HCT116 (cell line): ENCODE results near the gene ZNF367. TPM values are rescaled to one million over a fixed set of nuclear protein-coding genes. Genes with fewer than 3 reads are reported as not detected.

Experiments
- ATAC-seq: fragments of 200-7000 bp; cut with Tn5 transposase; 2 replicates; pipeline ENCODE4 v1.9.1; 2020; ENCODE audit warnings: mild to moderate bottlenecking, moderate library complexity
- BruUV-seq: library from RNA; stranded (reverse); fragments of 400-500 nt; replicated peaks from 2 replicates; lab custom pipeline; 2021; lab: Mats Ljungman, UMichigan
- CTCF ChIA-PET: fragments of 300-600 bp; sonication (Branson Sonifier 250); formaldehyde crosslinking; loops from one replicate; lab custom pipeline; 2021; ENCODE audit warnings: antibody characterized with exemption; lab: Charles Lee
- POLR2A ChIA-PET: fragments of 300-600, 350-600 bp; sonication (Branson Sonifier 250); formaldehyde crosslinking; loops from one replicate; lab custom pipeline; 2021; ENCODE audit warnings: antibody characterized with exemption; lab: Charles Lee
- RAD21 ChIA-PET, 2 experiments: fragments of 300-600 bp; sonication (Branson Sonifier 250); formaldehyde crosslinking; loops; one replicate each; lab custom pipeline; 2023; ENCODE audit warnings: low total read pairs in 2 of 2; ENCODE audit not compliant: uncharacterized antibody in 2 of 2, unreplicated experiment in 2 of 2, low non-redundant PET in 1 of 2; lab: Charles Lee
- DNase-seq: peaks from one replicate; pipeline ENCODE4 v3.0.0-alpha.2; 2010; ENCODE audit warnings: low read depth, low spot score
- H2AFZ ChIP-seq: fragments of 200-600 bp; shearing (Covaris generic), sonication (generic); 2 replicates; pipeline ENCODE4 v1.6.1; 2017; ENCODE audit warnings: low read depth, mixed run types, mixed read lengths, antibody characterized with exemption, low read length; ENCODE audit not compliant: poor library complexity, severe bottlenecking
- H3K27ac ChIP-seq: 2 replicates; pipeline ENCODE4 v1.5.1; 2012; ENCODE audit warnings: low read depth, low read length
- H3K27me3 ChIP-seq: fragments of 200-600 bp; sonication (generic); 2 replicates; pipeline ENCODE4 v1.6.1; 2016; ENCODE audit warnings: mixed run types, low read length, mixed read lengths; ENCODE audit not compliant: insufficient read depth
- H3K36me3 ChIP-seq, 2 experiments: fragments of 200-500 bp in 1 of 2; fragments of 200-600 bp in 1 of 2; sonication (Bioruptor generic) in 1 of 2; sonication (generic) in 1 of 2; 2 replicates each; pipeline versions ENCODE4 v1.5.1 to v1.6.1; 2014 to 2016; ENCODE audit warnings: low read length in 2 of 2, inconsistent platforms in 1 of 2, mixed read lengths in 1 of 2, mixed run types in 1 of 2; ENCODE audit not compliant: insufficient read depth in 2 of 2, control insufficient read depth in 1 of 2
- H3K4me1 ChIP-seq, 2 experiments: fragments of 200-600 bp in 1 of 2; sonication (generic) in 1 of 2; 2 replicates each; pipeline versions ENCODE4 v1.5.1 to v1.6.1; 2012 to 2017; ENCODE audit warnings: low read length in 2 of 2, inconsistent platforms in 1 of 2, mild to moderate bottlenecking in 1 of 2, mixed read lengths in 1 of 2, mixed run types in 1 of 2, moderate library complexity in 1 of 2; ENCODE audit not compliant: insufficient read depth in 2 of 2, control insufficient read depth in 1 of 2
- H3K4me2 ChIP-seq: fragments of 200-600 bp; sonication (generic); 2 replicates; pipeline ENCODE4 v1.6.1; 2017; ENCODE audit warnings: mixed run types, low read length, mixed read lengths
- H3K4me3 ChIP-seq, 2 experiments: fragments of 200-600 bp in 1 of 2; sonication (generic) in 1 of 2; replicated peaks in 1 of 2; 2 replicates each; pipeline ENCODE4 v1.5.1; 2011 to 2016; ENCODE audit warnings: low read length in 2 of 2, control low read depth in 1 of 2, low read depth in 1 of 2, mild to moderate bottlenecking in 1 of 2, mixed read lengths in 1 of 2, mixed run types in 1 of 2
- H3K79me2 ChIP-seq: fragments of 200-600 bp; sonication (generic); 2 replicates; pipeline ENCODE4 v1.6.1; 2017; ENCODE audit warnings: mild to moderate bottlenecking, mixed run types, low read length, moderate library complexity, mixed read lengths; ENCODE audit not compliant: insufficient read depth
- H3K9ac ChIP-seq: fragments of 200-600 bp; sonication (generic); 2 replicates; pipeline ENCODE4 v1.6.1; 2016; ENCODE audit warnings: low read length, mixed read lengths
- H3K9me2 ChIP-seq: fragments of 200-600 bp; sonication (generic), shearing (Covaris generic); 2 replicates; pipeline ENCODE4 v1.6.1; 2017; ENCODE audit warnings: mixed run types, mild to moderate bottlenecking, moderate library complexity; ENCODE audit not compliant: insufficient read depth
- H3K9me3 ChIP-seq, 2 experiments: fragments of 200-500 bp in 1 of 2; fragments of 200-600 bp in 1 of 2; sonication (Bioruptor generic) in 1 of 2; sonication (generic) in 1 of 2; 2 replicates each; pipeline ENCODE4 v1.6.1; 2014 to 2017; ENCODE audit warnings: low read length in 2 of 2, mixed read lengths in 2 of 2, inconsistent platforms in 1 of 2, low read depth in 1 of 2, mild to moderate bottlenecking in 1 of 2, mixed run types in 1 of 2, moderate library complexity in 1 of 2; ENCODE audit not compliant: control insufficient read depth in 1 of 2, insufficient read depth in 1 of 2
- H4K20me1 ChIP-seq: fragments of 200-600 bp; sonication (generic), shearing (Covaris generic); 2 replicates; pipeline ENCODE4 v1.6.1; 2017; ENCODE audit warnings: mixed run types, mild to moderate bottlenecking, moderate library complexity; ENCODE audit not compliant: insufficient read depth
- CBX3 ChIP-seq: IDR thresholded peaks from 2 replicates; pipeline ENCODE4 v1.6.1; 2012; ENCODE audit warnings: low read depth
- CEBPB ChIP-seq: IDR thresholded peaks from 2 replicates; pipeline ENCODE4 v1.6.1; 2012; ENCODE audit warnings: low read depth
- EGR1 ChIP-seq: IDR thresholded peaks from 2 replicates; pipeline ENCODE4 v1.6.1; 2012; ENCODE audit warnings: low read depth
- ELF1 ChIP-seq: IDR thresholded peaks from 2 replicates; pipeline ENCODE4 v1.6.1; 2012; ENCODE audit warnings: low read depth, borderline replicate concordance
- EZH2phosphoT487 ChIP-seq: fragments of 200-600 bp; IDR thresholded peaks from 2 replicates; pipeline ENCODE4 v1.6.1; 2018; ENCODE audit warnings: antibody characterized with exemption, borderline replicate concordance
- FOSL1 ChIP-seq: IDR thresholded peaks from 2 replicates; pipeline ENCODE4 v1.6.1; 2012; ENCODE audit warnings: low read depth
- POLR2A ChIP-seq: IDR thresholded peaks from 2 replicates; pipeline ENCODE4 v1.7.0; 2011; ENCODE audit warnings: borderline replicate concordance; ENCODE audit not compliant: insufficient read depth, insufficient read length; ENCODE audit errors: extremely low read depth
- POLR2AphosphoS5 ChIP-seq: IDR thresholded peaks from 2 replicates; pipeline ENCODE4 v1.6.1; 2011; ENCODE audit warnings: mild to moderate bottlenecking, low read depth, low read length, moderate library complexity
- RAD21 ChIP-seq: IDR thresholded peaks from 2 replicates; pipeline ENCODE4 v1.6.1; 2012; ENCODE audit warnings: low read depth, mild to moderate bottlenecking
- SIN3A ChIP-seq: IDR thresholded peaks from 2 replicates; pipeline ENCODE4 v1.6.1; 2012; ENCODE audit warnings: low read depth
- SP1 ChIP-seq: IDR thresholded peaks from 2 replicates; pipeline ENCODE4 v1.6.1; 2012; ENCODE audit warnings: low read depth
- TCF7L2 ChIP-seq: IDR thresholded peaks from 2 replicates; pipeline ENCODE4 v1.7.0; 2011; ENCODE audit warnings: borderline replicate concordance, inconsistent platforms; ENCODE audit not compliant: insufficient read depth, insufficient read length; ENCODE audit errors: extremely low read depth
- YY1 ChIP-seq: IDR thresholded peaks from 2 replicates; pipeline ENCODE4 v1.6.1; 2011; ENCODE audit warnings: low read length, low read depth, moderate library complexity, mild to moderate bottlenecking; ENCODE audit not compliant: insufficient replicate concordance; ENCODE audit errors: extremely low read depth
- ZFX ChIP-seq: fragments of 450-650 bp; IDR thresholded peaks from 2 replicates; pipeline ENCODE4 v1.6.1; 2017
- intact Hi-C: fragments of 100-400 bp; cut with micrococcal nuclease; formaldehyde crosslinking; loops from 2 replicates; pipeline ENCODE4 v1.10.0; 2022
- total RNA-seq: library from RNA; stranded (reverse); gene quantifications from one replicate; pipeline ENCODE4 v1.2.1, GENCODE V29; 2021; ENCODE audit not compliant: unreplicated experiment
- TF ChIP-seq, protein P1 (sequence below): IDR thresholded peaks from 2 replicates; pipeline ENCODE4 v1.6.1; 2012; ENCODE audit warnings: low read depth
- TF ChIP-seq, protein P2 (sequence below), 3 experiments: fragments of 200-600 bp in 1 of 3; sonication (generic) in 1 of 3; IDR thresholded peaks in 2 of 3; conservative IDR thresholded peaks in 1 of 3; 2 replicates each; pipeline ENCODE4 v1.5.1; 2012 to 2017; ENCODE audit warnings: low read depth in 2 of 3, low read length in 2 of 3, antibody characterized with exemption in 1 of 3, borderline replicate concordance in 1 of 3, control low read depth in 1 of 3, mild to moderate bottlenecking in 1 of 3, mixed read lengths in 1 of 3, mixed run types in 1 of 3, moderate library complexity in 1 of 3; ENCODE audit not compliant: insufficient read depth in 1 of 3
- TF ChIP-seq, protein P3 (sequence below): IDR thresholded peaks from 2 replicates; pipeline ENCODE4 v1.6.1; 2012

The ZNF367 gene
- total RNA-seq, 1 experiment from 2014 or later: 18.1 TPM

DNA sequence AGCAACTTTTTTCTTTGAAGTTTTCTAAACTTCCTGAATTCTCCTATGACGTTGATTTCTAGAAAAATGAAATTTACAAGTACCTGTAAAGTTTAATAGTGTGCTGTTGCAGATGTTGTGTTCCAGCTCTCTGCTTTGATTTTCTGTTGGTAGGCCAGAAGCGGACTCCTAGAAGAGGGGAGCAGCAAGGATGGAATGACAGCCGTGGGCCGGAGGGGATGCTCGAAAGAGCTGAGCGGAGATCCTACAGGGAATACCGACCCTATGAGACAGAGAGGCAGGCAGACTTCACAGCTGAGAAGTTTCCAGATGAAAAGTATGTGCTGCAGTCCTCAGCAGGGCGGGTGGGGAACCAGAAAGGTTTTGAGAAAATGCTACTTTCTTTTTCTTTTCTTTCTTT, 40.1 kb upstream of the ZNF367 start:
- no peaks in the 10 kb centered on the region for H3K9me3 ChIP-seq
- POLR2A ChIA-PET: no interaction called here
- ATAC-seq (no peak), DNase-seq (no peak)
- no TSS peak for BruUV-seq
- peaks cover 0 to 6% of the 10 kb centered on the region in 2 experiments; a peak in 1 of 4 replicates for H3K4me1 ChIP-seq
- intact Hi-C loops: no loop called here
- RAD21 ChIA-PET: no interaction called here
- H3K4me3 ChIP-seq: no peak overlapping the region
- no peak overlapping the region for H3K9ac ChIP-seq
- peaks cover 15% of the 10 kb centered on the region; the same call in 1 of the 2 replicates for H3K79me2 ChIP-seq
- TF ChIP-seq SIN3A: no peak
- TF ChIP-seq CBX3: no peak
- no peak for TF ChIP-seq EZH2phosphoT487
- no peak for TF ChIP-seq ELF1
- TF ChIP-seq EGR1: no peak
- no peak for TF ChIP-seq POLR2A
- TF ChIP-seq, protein P1, sequence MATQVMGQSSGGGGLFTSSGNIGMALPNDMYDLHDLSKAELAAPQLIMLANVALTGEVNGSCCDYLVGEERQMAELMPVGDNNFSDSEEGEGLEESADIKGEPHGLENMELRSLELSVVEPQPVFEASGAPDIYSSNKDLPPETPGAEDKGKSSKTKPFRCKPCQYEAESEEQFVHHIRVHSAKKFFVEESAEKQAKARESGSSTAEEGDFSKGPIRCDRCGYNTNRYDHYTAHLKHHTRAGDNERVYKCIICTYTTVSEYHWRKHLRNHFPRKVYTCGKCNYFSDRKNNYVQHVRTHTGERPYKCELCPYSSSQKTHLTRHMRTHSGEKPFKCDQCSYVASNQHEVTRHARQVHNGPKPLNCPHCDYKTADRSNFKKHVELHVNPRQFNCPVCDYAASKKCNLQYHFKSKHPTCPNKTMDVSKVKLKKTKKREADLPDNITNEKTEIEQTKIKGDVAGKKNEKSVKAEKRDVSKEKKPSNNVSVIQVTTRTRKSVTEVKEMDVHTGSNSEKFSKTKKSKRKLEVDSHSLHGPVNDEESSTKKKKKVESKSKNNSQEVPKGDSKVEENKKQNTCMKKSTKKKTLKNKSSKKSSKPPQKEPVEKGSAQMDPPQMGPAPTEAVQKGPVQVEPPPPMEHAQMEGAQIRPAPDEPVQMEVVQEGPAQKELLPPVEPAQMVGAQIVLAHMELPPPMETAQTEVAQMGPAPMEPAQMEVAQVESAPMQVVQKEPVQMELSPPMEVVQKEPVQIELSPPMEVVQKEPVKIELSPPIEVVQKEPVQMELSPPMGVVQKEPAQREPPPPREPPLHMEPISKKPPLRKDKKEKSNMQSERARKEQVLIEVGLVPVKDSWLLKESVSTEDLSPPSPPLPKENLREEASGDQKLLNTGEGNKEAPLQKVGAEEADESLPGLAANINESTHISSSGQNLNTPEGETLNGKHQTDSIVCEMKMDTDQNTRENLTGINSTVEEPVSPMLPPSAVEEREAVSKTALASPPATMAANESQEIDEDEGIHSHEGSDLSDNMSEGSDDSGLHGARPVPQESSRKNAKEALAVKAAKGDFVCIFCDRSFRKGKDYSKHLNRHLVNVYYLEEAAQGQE: no peak
- TF ChIP-seq, protein P2, sequence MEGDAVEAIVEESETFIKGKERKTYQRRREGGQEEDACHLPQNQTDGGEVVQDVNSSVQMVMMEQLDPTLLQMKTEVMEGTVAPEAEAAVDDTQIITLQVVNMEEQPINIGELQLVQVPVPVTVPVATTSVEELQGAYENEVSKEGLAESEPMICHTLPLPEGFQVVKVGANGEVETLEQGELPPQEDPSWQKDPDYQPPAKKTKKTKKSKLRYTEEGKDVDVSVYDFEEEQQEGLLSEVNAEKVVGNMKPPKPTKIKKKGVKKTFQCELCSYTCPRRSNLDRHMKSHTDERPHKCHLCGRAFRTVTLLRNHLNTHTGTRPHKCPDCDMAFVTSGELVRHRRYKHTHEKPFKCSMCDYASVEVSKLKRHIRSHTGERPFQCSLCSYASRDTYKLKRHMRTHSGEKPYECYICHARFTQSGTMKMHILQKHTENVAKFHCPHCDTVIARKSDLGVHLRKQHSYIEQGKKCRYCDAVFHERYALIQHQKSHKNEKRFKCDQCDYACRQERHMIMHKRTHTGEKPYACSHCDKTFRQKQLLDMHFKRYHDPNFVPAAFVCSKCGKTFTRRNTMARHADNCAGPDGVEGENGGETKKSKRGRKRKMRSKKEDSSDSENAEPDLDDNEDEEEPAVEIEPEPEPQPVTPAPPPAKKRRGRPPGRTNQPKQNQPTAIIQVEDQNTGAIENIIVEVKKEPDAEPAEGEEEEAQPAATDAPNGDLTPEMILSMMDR (IDR thresholded peaks at IDR 0.05 in 2 of 3, conservative IDR thresholded peaks at IDR 0.05 in 1 of 3; ENCODE audit: borderline replicate concordance in 1 of 3, insufficient read depth in 1 of 3, low read depth in 2 of 3, low read length in 2 of 3): no peak
- TF ChIP-seq POLR2AphosphoS5: no peak
- no peak for TF ChIP-seq YY1
- TF ChIP-seq ZFX: no peak
- TF ChIP-seq RAD21: no peak
- TF ChIP-seq SP1: no peak
- TF ChIP-seq TCF7L2: no peak
- no peak for TF ChIP-seq FOSL1
- no peak for TF ChIP-seq CEBPB
- TF ChIP-seq, protein P3, sequence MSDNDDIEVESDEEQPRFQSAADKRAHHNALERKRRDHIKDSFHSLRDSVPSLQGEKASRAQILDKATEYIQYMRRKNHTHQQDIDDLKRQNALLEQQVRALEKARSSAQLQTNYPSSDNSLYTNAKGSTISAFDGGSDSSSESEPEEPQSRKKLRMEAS: no peak
- no peaks in the 10 kb centered on the region; the same call in 1 of the 2 replicates for H4K20me1 ChIP-seq
- 0 out of 4 replicates have a peak, but pooled peaks cover 0 to 3% of the 10 kb centered on the region in 2 experiments for H3K36me3 ChIP-seq
- H3K9me2 ChIP-seq: no peaks in the 10 kb centered on the region
- no peak overlapping the region for H3K27ac ChIP-seq
- CTCF ChIA-PET: no interaction called here
- no peak overlapping the region for H3K4me2 ChIP-seq
- no peak overlapping the region for H2AFZ ChIP-seq
- H3K27me3 ChIP-seq: no peaks in the 10 kb centered on the region
